ENCODE measurements around the gene SLC22A31. TPM values are rescaled to one million over a fixed set of nuclear protein-coding genes. Genes with fewer than 3 reads are reported as not detected.

Gene SLC22A31
- total RNA-seq, 2 donors from 2014 or later: 0.75 TPM; not detected in 1

- Histone ChIP-seq H3K27me3 (no peaks in the 10 kb centered on the region), H3K4me1 (peaks cover 0 to 5% of the 10 kb centered on the region in 2 donors), H3K9me3 (no peaks in the 10 kb centered on the region), H3K27ac (no peak overlapping the region), H3K36me3 (no peaks in the 10 kb centered on the region), H3K4me3 (no peak overlapping the region)
- no peak for TF ChIP-seq CTCF (IDR thresholded peaks at IDR 0.05)
- no peak for DNase-seq (ENCODE audit: low spot score)
These were observed 38.3 kb downstream of the SLC22A31 start for GRCh38 chr16:89161763-89162713.

- no peak for TF ChIP-seq CTCF (IDR thresholded peaks at IDR 0.05)
- no peaks in the 10 kb centered on the region for H3K36me3 ChIP-seq
- H3K4me1 ChIP-seq: peaks cover 0 to 11% of the 10 kb centered on the region in 2 donors
- DNase-seq (ENCODE audit: low spot score): no peak
- H3K9me3 ChIP-seq: no peaks in the 10 kb centered on the region
- no peak overlapping the region for H3K4me3 ChIP-seq
- no peak overlapping the region for H3K27ac ChIP-seq
- no peaks in the 10 kb centered on the region for H3K27me3 ChIP-seq
These were observed 39.2 kb downstream of the SLC22A31 start for GRCh38 chr16:89160977-89161701.

GRCh38 chr16:89159850-89160354, 40.4 kb downstream of the SLC22A31 start:
- TF ChIP-seq CTCF (IDR thresholded peaks at IDR 0.05): no peak
- H3K27me3 ChIP-seq: no peaks in the 10 kb centered on the region

GRCh38 chr16:89159066-89159849, 41.1 kb downstream of the SLC22A31 start:
- Histone ChIP-seq H3K4me1 (peaks cover 0 to 30% of the 10 kb centered on the region in 2 donors), H3K27me3 (no peaks in the 10 kb centered on the region), H3K36me3 (no peaks in the 10 kb centered on the region), H3K27ac (no peak overlapping the region), H3K4me3 (no peak overlapping the region), H3K9me3 (no peaks in the 10 kb centered on the region)
- no peak for TF ChIP-seq CTCF (IDR thresholded peaks at IDR 0.05)
- DNase-seq (ENCODE audit: low spot score): no peak

More at GRCh38 chr16:89159850-89160354, 40.4 kb downstream of the SLC22A31 start:
- DNase-seq (ENCODE audit: low spot score): no peak
- no peak overlapping the region for H3K27ac ChIP-seq
- H3K9me3 ChIP-seq: no peaks in the 10 kb centered on the region
- H3K4me3 ChIP-seq: no peak overlapping the region
- H3K36me3 ChIP-seq: no peaks in the 10 kb centered on the region
- H3K4me1 ChIP-seq: peaks cover 0 to 23% of the 10 kb centered on the region in 2 donors

GRCh38 chr16:89157778-89158177, 42.6 kb downstream of the SLC22A31 start:
- Histone ChIP-seq H3K9me3 (no peaks in the 10 kb centered on the region), H3K27ac (no peak overlapping the region), H3K4me1 (peaks cover 0 to 31% of the 10 kb centered on the region in 2 donors), H3K36me3 (no peaks in the 10 kb centered on the region), H3K27me3 (no peaks in the 10 kb centered on the region), H3K4me3 (no peak overlapping the region)
- DNase-seq (ENCODE audit: low spot score): no peak
- TF ChIP-seq CTCF (IDR thresholded peaks at IDR 0.05): no peak

All from right atrium auricular region (tissue), 2 donors.